ENCODE results near the gene RAPGEF6. TPM values are rescaled to one million over a fixed set of nuclear protein-coding genes. Genes with fewer than 3 reads are reported as not detected.
A peak's percentile ranks its signal among the peaks of the same experiment; 100 is the strongest.

Gene RAPGEF6
- total RNA-seq, 1 experiment from 2014 or later: 17.4 TPM

DNA sequence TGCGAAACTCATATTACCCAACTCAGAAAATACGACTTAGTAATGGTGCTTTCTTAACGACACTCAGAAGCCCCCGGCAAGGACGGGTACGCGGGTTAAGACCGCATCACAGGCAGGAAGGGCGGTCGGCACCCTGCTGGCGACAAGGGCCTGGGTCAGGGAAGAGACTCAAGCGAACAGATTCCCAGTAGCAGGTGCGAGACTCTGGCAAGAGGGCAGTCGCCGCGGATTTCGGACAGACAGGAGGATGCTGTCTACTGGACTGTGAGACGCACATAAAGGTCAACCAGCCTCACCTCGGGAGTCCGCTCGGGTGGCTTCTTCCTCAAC is 398 bp downstream of the RAPGEF6 start:
- TF ChIP-seq, protein P1, sequence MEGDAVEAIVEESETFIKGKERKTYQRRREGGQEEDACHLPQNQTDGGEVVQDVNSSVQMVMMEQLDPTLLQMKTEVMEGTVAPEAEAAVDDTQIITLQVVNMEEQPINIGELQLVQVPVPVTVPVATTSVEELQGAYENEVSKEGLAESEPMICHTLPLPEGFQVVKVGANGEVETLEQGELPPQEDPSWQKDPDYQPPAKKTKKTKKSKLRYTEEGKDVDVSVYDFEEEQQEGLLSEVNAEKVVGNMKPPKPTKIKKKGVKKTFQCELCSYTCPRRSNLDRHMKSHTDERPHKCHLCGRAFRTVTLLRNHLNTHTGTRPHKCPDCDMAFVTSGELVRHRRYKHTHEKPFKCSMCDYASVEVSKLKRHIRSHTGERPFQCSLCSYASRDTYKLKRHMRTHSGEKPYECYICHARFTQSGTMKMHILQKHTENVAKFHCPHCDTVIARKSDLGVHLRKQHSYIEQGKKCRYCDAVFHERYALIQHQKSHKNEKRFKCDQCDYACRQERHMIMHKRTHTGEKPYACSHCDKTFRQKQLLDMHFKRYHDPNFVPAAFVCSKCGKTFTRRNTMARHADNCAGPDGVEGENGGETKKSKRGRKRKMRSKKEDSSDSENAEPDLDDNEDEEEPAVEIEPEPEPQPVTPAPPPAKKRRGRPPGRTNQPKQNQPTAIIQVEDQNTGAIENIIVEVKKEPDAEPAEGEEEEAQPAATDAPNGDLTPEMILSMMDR (IDR thresholded peaks at IDR 0.05; ENCODE audit: insufficient read depth in 1 of 2, low read depth in 1 of 2, low read length in 1 of 2, severe bottlenecking in 1 of 2, unreplicated experiment in 1 of 2): no peak
- POLR2A ChIA-PET: no interaction called here
- peaks cover 5% of the 10 kb centered on the region for H3K4me1 ChIP-seq
- Mint-ChIP-seq H3K9me3 (ENCODE audit: unreplicated experiment) (no peaks in the 10 kb centered on the region), H3K4me1 (ENCODE audit: low read depth, unreplicated experiment) (no peaks in the 10 kb centered on the region), H3K36me3 (ENCODE audit: insufficient read depth, unreplicated experiment) (peaks cover 23% of the 10 kb centered on the region), H3K27ac (ENCODE audit: unreplicated experiment) (peak overlapping the region; percentile 95), H3K27me3 (ENCODE audit: insufficient read depth, unreplicated experiment) (no peaks in the 10 kb centered on the region), H3K4me3 (ENCODE audit: unreplicated experiment) (peak overlapping the region; percentile 95)
- BruUV-seq (replicated peaks): TSS peak; percentile 53
- H3K27me3 ChIP-seq (replicated peaks; ENCODE audit: control insufficient read depth, insufficient read depth, low read length): no peaks in the 10 kb centered on the region
- CTCF ChIA-PET: no interaction called here
- H3K36me3 ChIP-seq (ENCODE audit: control insufficient read depth, insufficient read depth, low read length): no peaks in the 10 kb centered on the region
- no peaks in the 10 kb centered on the region for H3K9me3 ChIP-seq
- peak overlapping the region; percentile 42 for H3K4me3 ChIP-seq (ENCODE audit: low read depth, low read length)
- intact Hi-C loops (cut with micrococcal nuclease; ENCODE audit: unreplicated experiment): no loop called here
- DNase-seq: peak; percentile 80 to 84

- H3K27ac Mint-ChIP-seq (ENCODE audit: unreplicated experiment): peak overlapping the region; percentile 95
- intact Hi-C loops (cut with micrococcal nuclease; ENCODE audit: unreplicated experiment): no loop called here
- peak overlapping the region; percentile 42 for H3K4me3 ChIP-seq (ENCODE audit: low read depth, low read length)
- peak overlapping the region; percentile 95 for H3K4me3 Mint-ChIP-seq (ENCODE audit: unreplicated experiment)
- no peaks in the 10 kb centered on the region for H3K9me3 ChIP-seq
- no peaks in the 10 kb centered on the region for H3K27me3 ChIP-seq (replicated peaks; ENCODE audit: control insufficient read depth, insufficient read depth, low read length)
- TF ChIP-seq, protein P1 (IDR thresholded peaks at IDR 0.05; ENCODE audit: insufficient read depth in 1 of 2, low read depth in 1 of 2, low read length in 1 of 2, severe bottlenecking in 1 of 2, unreplicated experiment in 1 of 2): no peak
- ChIA-PET POLR2A (no interaction called here), CTCF (no interaction called here)
- no TSS peak for BruUV-seq (replicated peaks)
- H3K4me1 ChIP-seq: peaks cover 5% of the 10 kb centered on the region
- no peaks in the 10 kb centered on the region for H3K4me1 Mint-ChIP-seq (ENCODE audit: low read depth, unreplicated experiment)
- DNase-seq: no peak
- H3K36me3 ChIP-seq (ENCODE audit: control insufficient read depth, insufficient read depth, low read length): no peaks in the 10 kb centered on the region
- no peaks in the 10 kb centered on the region for H3K27me3 Mint-ChIP-seq (ENCODE audit: insufficient read depth, unreplicated experiment)
- H3K36me3 Mint-ChIP-seq (ENCODE audit: insufficient read depth, unreplicated experiment): peaks cover 24% of the 10 kb centered on the region
- no peaks in the 10 kb centered on the region for H3K9me3 Mint-ChIP-seq (ENCODE audit: unreplicated experiment)
These were observed 791 bp downstream of the RAPGEF6 start for GRCh38 chr5:131634238-131634637.

DNA sequence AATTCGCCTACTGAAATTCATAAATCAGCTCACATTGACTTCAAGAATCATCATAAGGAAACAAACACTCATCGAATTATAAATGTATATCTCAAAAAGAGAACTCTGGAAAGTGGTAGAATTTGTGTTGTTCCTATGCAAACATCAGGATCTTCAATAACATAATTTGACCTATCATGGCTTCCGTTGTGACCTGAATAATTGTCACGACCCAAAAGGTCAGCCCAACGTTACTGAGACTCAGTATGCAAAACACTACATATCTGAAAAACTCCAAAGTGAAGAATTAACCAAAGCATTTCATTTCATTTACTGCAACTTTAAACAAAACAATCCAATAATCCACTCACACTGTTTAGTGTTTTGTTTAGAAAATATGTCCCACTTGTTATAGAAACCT is 1.2 kb downstream of the RAPGEF6 start:
- DNase-seq: no peak
- peaks cover 28% of the 10 kb centered on the region for H3K36me3 Mint-ChIP-seq (ENCODE audit: insufficient read depth, unreplicated experiment)
- Histone ChIP-seq H3K9me3 (no peaks in the 10 kb centered on the region), H3K4me3 (ENCODE audit: low read depth, low read length) (peak overlapping the region; percentile 42), H3K36me3 (ENCODE audit: control insufficient read depth, insufficient read depth, low read length) (no peaks in the 10 kb centered on the region), H3K27me3 (replicated peaks; ENCODE audit: control insufficient read depth, insufficient read depth, low read length) (no peaks in the 10 kb centered on the region), H3K4me1 (peaks cover 5% of the 10 kb centered on the region)
- H3K9me3 Mint-ChIP-seq (ENCODE audit: unreplicated experiment): no peaks in the 10 kb centered on the region
- H3K27ac Mint-ChIP-seq (ENCODE audit: unreplicated experiment): peak overlapping the region; percentile 95
- TF ChIP-seq, protein P1 (IDR thresholded peaks at IDR 0.05; ENCODE audit: insufficient read depth in 1 of 2, low read depth in 1 of 2, low read length in 1 of 2, severe bottlenecking in 1 of 2, unreplicated experiment in 1 of 2): no peak
- no peaks in the 10 kb centered on the region for H3K4me1 Mint-ChIP-seq (ENCODE audit: low read depth, unreplicated experiment)
- peak overlapping the region; percentile 95 for H3K4me3 Mint-ChIP-seq (ENCODE audit: unreplicated experiment)
- intact Hi-C loops (cut with micrococcal nuclease; ENCODE audit: unreplicated experiment): no loop called here
- no TSS peak for BruUV-seq (replicated peaks)
- ChIA-PET POLR2A (no interaction called here), CTCF (no interaction called here)
- no peaks in the 10 kb centered on the region for H3K27me3 Mint-ChIP-seq (ENCODE audit: insufficient read depth, unreplicated experiment)
